ENCODE data around the gene ZNF277.

ZNF277 gene

DNA sequence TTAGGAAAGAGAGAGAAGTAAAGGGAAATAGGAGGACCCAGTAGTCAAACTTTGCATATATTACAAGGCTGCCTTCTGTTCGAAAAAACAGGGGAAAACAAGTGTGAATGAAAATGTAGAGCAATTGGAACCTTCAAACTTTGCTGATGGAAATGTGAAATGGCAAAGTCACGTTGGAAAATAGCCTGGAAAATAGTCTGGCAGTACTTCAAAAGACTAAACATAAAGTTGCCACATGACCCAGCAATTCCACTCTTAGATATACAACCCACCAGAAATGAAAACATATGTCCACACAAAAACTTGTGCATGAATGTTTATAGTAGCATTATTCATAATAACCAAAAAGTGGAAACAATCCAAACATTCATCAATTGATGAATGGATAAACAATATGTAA is 165.2 kb downstream of the ZNF277 start:
- DNase-seq (ENCODE audit: low read depth): no peak
- H3K4me3 ChIP-seq (replicated peaks; ENCODE audit: low read depth, low read length): no peak overlapping the region
- TF ChIP-seq, protein P1, sequence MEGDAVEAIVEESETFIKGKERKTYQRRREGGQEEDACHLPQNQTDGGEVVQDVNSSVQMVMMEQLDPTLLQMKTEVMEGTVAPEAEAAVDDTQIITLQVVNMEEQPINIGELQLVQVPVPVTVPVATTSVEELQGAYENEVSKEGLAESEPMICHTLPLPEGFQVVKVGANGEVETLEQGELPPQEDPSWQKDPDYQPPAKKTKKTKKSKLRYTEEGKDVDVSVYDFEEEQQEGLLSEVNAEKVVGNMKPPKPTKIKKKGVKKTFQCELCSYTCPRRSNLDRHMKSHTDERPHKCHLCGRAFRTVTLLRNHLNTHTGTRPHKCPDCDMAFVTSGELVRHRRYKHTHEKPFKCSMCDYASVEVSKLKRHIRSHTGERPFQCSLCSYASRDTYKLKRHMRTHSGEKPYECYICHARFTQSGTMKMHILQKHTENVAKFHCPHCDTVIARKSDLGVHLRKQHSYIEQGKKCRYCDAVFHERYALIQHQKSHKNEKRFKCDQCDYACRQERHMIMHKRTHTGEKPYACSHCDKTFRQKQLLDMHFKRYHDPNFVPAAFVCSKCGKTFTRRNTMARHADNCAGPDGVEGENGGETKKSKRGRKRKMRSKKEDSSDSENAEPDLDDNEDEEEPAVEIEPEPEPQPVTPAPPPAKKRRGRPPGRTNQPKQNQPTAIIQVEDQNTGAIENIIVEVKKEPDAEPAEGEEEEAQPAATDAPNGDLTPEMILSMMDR (IDR thresholded peaks at IDR 0.05; ENCODE audit: low read length, missing control alignments): no peak

DNA sequence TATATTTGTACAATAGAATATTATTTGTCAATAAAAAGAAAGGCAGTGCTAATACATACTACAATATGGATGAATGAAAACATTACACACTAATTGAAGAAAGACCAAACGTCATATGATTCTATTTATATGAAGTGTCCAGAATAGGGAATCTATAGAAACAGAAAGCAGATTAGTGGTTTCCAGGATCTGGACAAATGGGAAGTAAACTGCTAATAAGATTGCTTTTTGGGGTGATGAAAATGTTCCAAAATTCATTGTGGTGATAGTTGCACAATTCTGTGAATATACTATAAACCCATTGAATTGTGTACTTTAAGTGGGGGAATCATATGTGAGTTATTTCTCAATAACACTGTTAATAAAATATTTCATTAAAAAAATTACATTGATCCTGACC is 165.6 kb downstream of the ZNF277 start:
- TF ChIP-seq, protein P1 (IDR thresholded peaks at IDR 0.05; ENCODE audit: low read length, missing control alignments): no peak
- no peak for DNase-seq (ENCODE audit: low read depth)
- no peak overlapping the region for H3K4me3 ChIP-seq (replicated peaks; ENCODE audit: low read depth, low read length)

DNA sequence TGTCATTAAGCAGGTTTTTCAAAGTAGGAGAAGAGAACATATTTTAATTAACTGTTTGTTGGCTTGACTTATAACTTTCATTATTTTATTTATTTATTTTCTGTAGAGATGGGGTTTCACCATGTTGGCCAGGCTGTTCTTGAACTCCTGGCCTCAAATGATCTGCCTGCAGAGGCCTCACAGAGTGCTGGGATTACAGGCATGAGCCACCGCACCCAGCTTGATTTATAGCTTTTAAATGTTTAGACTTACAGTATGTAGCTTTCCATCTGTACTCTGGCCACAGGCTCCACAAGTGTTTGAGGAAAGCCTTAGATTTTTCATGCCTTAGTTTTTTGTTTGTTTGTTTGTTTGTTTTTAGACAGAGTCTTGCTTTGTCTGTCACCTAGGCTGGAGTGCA is 171.1 kb downstream of the ZNF277 start:
- DNase-seq (ENCODE audit: low read depth): no peak
- no peak overlapping the region for H3K4me3 ChIP-seq (replicated peaks; ENCODE audit: low read depth, low read length)
- TF ChIP-seq, protein P1 (IDR thresholded peaks at IDR 0.05; ENCODE audit: low read length, missing control alignments): no peak

DNA sequence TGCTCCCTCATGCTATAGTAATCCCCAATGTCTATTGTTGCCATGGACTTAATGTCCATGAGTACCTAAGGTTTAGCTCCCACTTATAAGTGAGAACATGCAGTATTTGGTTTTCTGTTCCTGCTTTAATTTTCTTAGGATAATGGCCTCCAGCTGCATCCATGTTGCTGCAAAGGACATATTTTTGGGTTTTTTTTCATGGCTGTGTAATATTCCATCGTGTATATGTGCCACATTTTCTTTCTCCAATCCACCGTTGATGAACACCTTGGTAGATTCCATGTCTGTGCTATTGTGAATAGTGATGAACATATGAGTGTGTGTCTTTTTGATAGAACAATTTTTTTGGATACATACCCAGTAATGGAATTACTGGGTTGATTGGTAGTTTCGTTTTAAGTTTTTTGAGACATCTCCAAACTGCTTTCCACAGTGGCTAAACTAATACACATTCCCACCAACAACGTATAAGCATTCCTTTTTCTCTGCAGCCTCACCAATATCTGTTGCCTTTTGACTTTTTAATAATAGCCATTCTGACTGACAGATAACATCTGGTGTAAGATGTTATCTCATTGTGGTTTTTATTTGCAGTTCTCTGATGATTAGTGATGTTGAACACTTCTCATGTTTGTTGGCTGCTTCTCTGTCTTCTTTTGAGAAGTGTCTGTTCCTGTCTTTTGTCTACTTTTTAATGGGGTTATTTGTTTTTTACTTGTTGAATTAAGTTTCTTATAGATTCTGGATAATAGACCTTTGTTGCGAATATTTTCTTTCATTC is 175.0 kb downstream of the ZNF277 start:
- DNase-seq (ENCODE audit: low read depth): no peak

DNA sequence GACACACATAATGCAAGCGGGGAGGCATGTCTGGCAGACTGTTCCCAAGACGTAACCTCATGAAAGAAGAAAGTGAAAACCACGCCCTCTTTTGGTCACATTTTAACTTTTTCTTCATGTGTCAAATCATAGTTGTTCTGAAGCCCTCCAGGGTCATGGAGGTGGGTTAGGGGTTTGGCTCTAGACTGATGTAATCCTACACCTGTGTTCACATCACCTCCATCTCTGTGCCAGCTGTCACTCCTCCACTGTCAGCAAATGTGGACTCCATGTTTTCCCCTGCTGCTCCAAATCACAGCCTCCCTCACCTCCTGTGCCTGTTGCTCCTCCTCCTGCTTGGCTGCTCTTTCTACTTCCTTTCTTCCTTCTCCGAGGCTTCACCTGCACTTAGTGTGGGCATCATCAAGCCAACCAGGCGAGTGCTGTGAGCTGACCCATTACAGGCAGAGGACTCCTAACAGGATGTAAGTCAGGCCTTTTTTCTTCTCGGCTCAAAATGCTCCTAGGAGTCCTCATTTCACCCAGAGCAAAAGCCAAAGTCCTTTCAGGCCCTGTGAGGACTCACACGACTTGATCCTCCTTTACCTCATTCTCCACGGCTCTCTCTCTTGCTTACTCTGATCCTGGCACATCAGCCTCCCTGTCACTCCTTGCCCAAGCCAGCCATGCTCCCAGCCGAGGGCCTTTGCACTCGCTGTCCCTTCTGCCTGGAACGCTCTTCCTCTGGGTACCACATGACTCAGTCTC is 177.3 kb downstream of the ZNF277 start:
- peak; percentile 34 for DNase-seq (ENCODE audit: low read depth)
- no peak overlapping the region for H3K4me3 ChIP-seq (replicated peaks; ENCODE audit: low read depth, low read length)
- TF ChIP-seq, protein P1 (IDR thresholded peaks at IDR 0.05; ENCODE audit: low read length, missing control alignments): no peak

More for the DNA sequence above, 175.0 kb downstream of the ZNF277 start:
- TF ChIP-seq, protein P1 (IDR thresholded peaks at IDR 0.05; ENCODE audit: low read length, missing control alignments): no peak
- H3K4me3 ChIP-seq (replicated peaks; ENCODE audit: low read depth, low read length): no peak overlapping the region

DNA sequence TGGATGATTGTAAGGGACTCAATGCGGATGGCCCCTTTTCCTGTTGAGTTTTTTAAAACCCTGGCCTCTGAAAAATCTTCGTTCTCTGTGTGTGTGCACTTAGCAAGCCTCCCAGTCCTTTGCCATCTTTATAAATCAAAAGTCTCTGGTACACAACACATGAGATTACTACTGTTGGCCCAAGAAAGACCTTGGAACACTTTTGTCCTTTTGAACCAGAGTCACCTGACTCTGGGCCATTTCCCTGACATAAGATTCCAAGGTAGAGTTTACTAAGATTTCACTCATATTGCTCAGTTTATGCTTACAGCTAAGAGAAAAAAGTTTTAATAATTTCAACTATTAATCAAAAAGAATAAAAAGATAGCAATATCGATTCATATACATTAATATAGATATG is 179.0 kb downstream of the ZNF277 start:
- no peak for DNase-seq (ENCODE audit: low read depth)
- H3K4me3 ChIP-seq (replicated peaks; ENCODE audit: low read depth, low read length): no peak overlapping the region
- TF ChIP-seq, protein P1 (IDR thresholded peaks at IDR 0.05; ENCODE audit: low read length, missing control alignments): no peak

Data from fibroblast of pulmonary artery (primary cell).